Keratinocyte (primary cell): Measurements from ENCODE around the gene TRPM2. TPM values are rescaled to one million over a fixed set of nuclear protein-coding genes. Genes with fewer than 3 reads are reported as not detected.

Experiments
- DNase-seq: peaks from one replicate; pipeline ENCODE4 v3.0.0-alpha.2; 2011; ENCODE audit warnings: low read depth, missing footprints, low spot score
- FAIRE-seq: peaks from 2 replicates; lab custom pipeline; 2011; peaks lifted over from hg19 to GRCh38; lab: Jason Lieb, UNC
- H2AFZ ChIP-seq: 2 replicates; pipeline ENCODE4 v1.6.0; 2012; ENCODE audit warnings: low read length, control low read depth, inconsistent platforms; ENCODE audit not compliant: control insufficient read depth
- H3K27ac ChIP-seq: 2 replicates; pipeline ENCODE4 v1.5.1; 2011; ENCODE audit warnings: low read length; ENCODE audit not compliant: control insufficient read depth, insufficient read depth
- H3K27me3 ChIP-seq: 3 replicates; pipeline ENCODE4 v1.6.0; 2011; ENCODE audit warnings: low read length; ENCODE audit not compliant: control insufficient read depth, insufficient read depth; ENCODE audit errors: extremely low read depth
- H3K36me3 ChIP-seq, 2 experiments: 2 replicates in 1 of 2; 3 replicates in 1 of 2; pipeline ENCODE4 v1.5.1; 2011; ENCODE audit warnings: low read length in 2 of 2, mild to moderate bottlenecking in 1 of 2; ENCODE audit not compliant: control insufficient read depth in 2 of 2, insufficient read depth in 2 of 2; ENCODE audit errors: extremely low read depth in 1 of 2
- H3K4me1 ChIP-seq: 3 replicates; pipeline ENCODE4 v1.5.1; 2011; ENCODE audit warnings: low read length; ENCODE audit not compliant: control insufficient read depth, insufficient read depth; ENCODE audit errors: extremely low read depth
- H3K4me2 ChIP-seq: 3 replicates; pipeline ENCODE4 v1.6.0; 2011; ENCODE audit warnings: low read depth, low read length; ENCODE audit not compliant: control insufficient read depth, insufficient read depth; ENCODE audit errors: extremely low read depth
- H3K4me3 ChIP-seq, 3 experiments: fragments of 200-600 bp in 1 of 3; sonication (generic) in 1 of 3; 2 replicates in 2 of 3; 3 replicates in 1 of 3; pipeline ENCODE4 v1.5.1; 2011 to 2016; ENCODE audit warnings: low read length in 3 of 3, mild to moderate bottlenecking in 3 of 3, control low read depth in 2 of 3, inconsistent platforms in 1 of 3, low read depth in 1 of 3, mixed read lengths in 1 of 3, mixed run types in 1 of 3, moderate library complexity in 1 of 3; ENCODE audit not compliant: control insufficient read depth in 2 of 3, insufficient read depth in 2 of 3; ENCODE audit errors: extremely low read depth in 1 of 3
- H3K79me2 ChIP-seq: 2 replicates; pipeline ENCODE4 v1.6.0; 2012; ENCODE audit warnings: low read length; ENCODE audit not compliant: control insufficient read depth, insufficient read depth
- H3K9ac ChIP-seq: 3 replicates; pipeline ENCODE4 v1.6.0; 2011; ENCODE audit warnings: low read length; ENCODE audit not compliant: control insufficient read depth, insufficient read depth; ENCODE audit errors: extremely low read depth
- H3K9me1 ChIP-seq: 3 replicates; pipeline ENCODE4 v1.6.0; 2011; ENCODE audit warnings: low read length; ENCODE audit not compliant: control insufficient read depth, insufficient read depth; ENCODE audit errors: extremely low read depth
- H3K9me3 ChIP-seq: 2 replicates; pipeline ENCODE4 v1.5.1; 2012; ENCODE audit warnings: low read depth, low read length; ENCODE audit not compliant: control insufficient read depth
- H4K20me1 ChIP-seq: 3 replicates; pipeline ENCODE4 v1.6.0; 2011; ENCODE audit warnings: low read length; ENCODE audit not compliant: control insufficient read depth, insufficient read depth; ENCODE audit errors: extremely low read depth
- CTCF ChIP-seq, 3 experiments: IDR thresholded peaks in 1 of 3; conservative IDR thresholded peaks in 1 of 3; optimal IDR thresholded peaks in 1 of 3; 2 replicates in 2 of 3; 3 replicates in 1 of 3; pipeline versions ENCODE3 to v1.5.1; 2011; ENCODE audit warnings: low read length in 3 of 3, mild to moderate bottlenecking in 3 of 3, moderate library complexity in 2 of 3, control low read depth in 1 of 3, inconsistent platforms in 1 of 3; ENCODE audit not compliant: insufficient read depth in 2 of 3; ENCODE audit errors: extremely low read depth in 1 of 3
- EZH2 ChIP-seq: IDR thresholded peaks from one replicate; pipeline ENCODE4 v1.6.1; 2012; ENCODE audit warnings: inconsistent platforms, mild to moderate bottlenecking, low read length, moderate library complexity
- dilution Hi-C: fragments of 300-500 bp; cut with MboI; formaldehyde crosslinking; loops from one replicate; pipeline ENCODE4 v1.7.0; 2020; ENCODE audit warnings: low sequenced_read_pairs; ENCODE audit not compliant: extremely low pct_ligation_motif_present
- polyA plus RNA-seq, 5 experiments: library from polyadenylated mRNA; depleted of rRNA in 3 of 5; stranded (reverse) in 3 of 5; stranded (forward) in 1 of 5; unstranded in 1 of 5; fragments of >200 nt; gene quantifications; 1 replicate in 1 of 5; 2 replicates in 3 of 5; 3 replicates in 1 of 5; pipeline versions ENCODE4 v1.2.1 to v1.2.3, GENCODE V29; 2011 to 2012; ENCODE audit warnings: missing spikeins in 2 of 5, low read depth in 1 of 5, low replicate concordance in 1 of 5

TRPM2 gene
- polyA plus RNA-seq, 1 donor (not counting 4 experiments of a cell fraction or from before 2014, with no cell fraction given) = 0.31 TPM

- no peaks in the 10 kb centered on the region for H3K9me3 ChIP-seq
- H3K4me3 ChIP-seq = no peak overlapping the region
- no peak overlapping the region for H3K9ac ChIP-seq
- H3K36me3 ChIP-seq = no peaks in the 10 kb centered on the region
- H3K27ac ChIP-seq = no peak overlapping the region
- no peaks in the 10 kb centered on the region for H3K79me2 ChIP-seq
- TF ChIP-seq CTCF (optimal IDR thresholded peaks at IDR 0.05 in 1 of 3, IDR thresholded peaks at IDR 0.05 in 1 of 3, conservative IDR thresholded peaks at IDR 0.05 in 1 of 3; ENCODE audit: extremely low read depth in 1 of 3, insufficient read depth in 2 of 3, low read length in 3 of 3) (no peak), EZH2 (no peak)
- H2AFZ ChIP-seq = no peak overlapping the region
- H3K4me1 ChIP-seq = no peaks in the 10 kb centered on the region
- FAIRE-seq (no peak), DNase-seq (no peak)
- no peak overlapping the region for H3K4me2 ChIP-seq
- dilution Hi-C loops = no loop called here
- peaks cover 12% of the 10 kb centered on the region for H3K27me3 ChIP-seq
- H3K9me1 ChIP-seq = no peaks in the 10 kb centered on the region
- no peaks in the 10 kb centered on the region for H4K20me1 ChIP-seq
Measured at GRCh38 chr21:44433791-44434567, 80.6 kb downstream of the TRPM2 start.

DNA sequence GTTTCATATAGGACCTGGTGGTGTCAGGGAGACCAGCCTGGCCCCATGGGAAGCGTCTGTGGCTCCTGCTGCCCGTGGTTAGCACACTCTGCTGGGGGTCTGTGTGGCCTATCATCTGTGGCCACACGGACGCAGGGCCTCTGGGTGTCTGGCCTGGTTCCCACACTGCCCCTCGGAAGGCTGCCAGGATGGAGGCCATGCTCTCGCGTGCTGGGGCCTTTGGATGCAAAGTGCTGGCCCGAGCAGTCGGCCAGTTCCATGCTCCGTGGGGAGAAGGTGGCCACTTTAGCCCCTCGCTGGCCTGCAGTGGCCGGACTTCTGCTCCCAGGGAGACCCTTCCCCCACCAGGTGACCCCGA is 81.1 kb downstream of the TRPM2 start:
- no peaks in the 10 kb centered on the region for H3K79me2 ChIP-seq
- FAIRE-seq (no peak), DNase-seq (no peak)
- no peaks in the 10 kb centered on the region for H3K9me3 ChIP-seq
- H3K9ac ChIP-seq = no peak overlapping the region
- no peak overlapping the region for H2AFZ ChIP-seq
- no peak overlapping the region for H3K4me3 ChIP-seq
- H3K27ac ChIP-seq = no peak overlapping the region
- H3K9me1 ChIP-seq = no peaks in the 10 kb centered on the region
- no peaks in the 10 kb centered on the region for H3K4me1 ChIP-seq
- TF ChIP-seq CTCF (optimal IDR thresholded peaks at IDR 0.05 in 1 of 3, IDR thresholded peaks at IDR 0.05 in 1 of 3, conservative IDR thresholded peaks at IDR 0.05 in 1 of 3; ENCODE audit: extremely low read depth in 1 of 3, insufficient read depth in 2 of 3, low read length in 3 of 3) = no peak
- TF ChIP-seq EZH2 = no peak
- H3K36me3 ChIP-seq = no peaks in the 10 kb centered on the region
- H3K4me2 ChIP-seq = no peak overlapping the region
- H4K20me1 ChIP-seq = no peaks in the 10 kb centered on the region
- peaks cover 16% of the 10 kb centered on the region for H3K27me3 ChIP-seq
- dilution Hi-C loops = no loop called here
